HG02884 (cell line): ENCODE results near the gene GUK1.

ENCODE experiments used
- ATAC-seq: cut with Tn5 transposase; IDR thresholded peaks from one replicate; pipeline ENCODE4 v1.9.1; 2021; ENCODE audit warnings: mild to moderate bottlenecking, moderate library complexity; ENCODE audit not compliant: unreplicated experiment

The GUK1 gene

GRCh38 chr1:228125185-228125584, 14.9 kb upstream of the GUK1 start:
- ATAC-seq, result no peak

GRCh38 chr1:228131766-228132165, 8.3 kb upstream of the GUK1 start:
- no peak for ATAC-seq

- ATAC-seq, result no peak
These were observed 5.5 kb upstream of the GUK1 start for GRCh38 chr1:228134591-228134990.

GRCh38 chr1:228136901-228137300, 3.2 kb upstream of the GUK1 start:
- no peak for ATAC-seq

- no peak for ATAC-seq
These were observed 611 bp upstream of the GUK1 start for GRCh38 chr1:228139406-228139930.

GRCh38 chr1:228140724-228141225, 696 bp downstream of the GUK1 start:
- no peak for ATAC-seq

- no peak for ATAC-seq
These were observed 1.4 kb downstream of the GUK1 start for GRCh38 chr1:228141226-228142044.

- no peak for ATAC-seq
These were observed 2.1 kb downstream of the GUK1 start for GRCh38 chr1:228142155-228142691.

- no peak for ATAC-seq
These were observed 2.6 kb downstream of the GUK1 start for GRCh38 chr1:228142701-228143136.

- no peak for ATAC-seq
These were observed 3.6 kb downstream of the GUK1 start for GRCh38 chr1:228143480-228144192.

GRCh38 chr1:228144193-228144992, 4.3 kb downstream of the GUK1 start:
- ATAC-seq, result no peak

- ATAC-seq, result no peak
These were observed 4.9 kb downstream of the GUK1 start for GRCh38 chr1:228144993-228145343.

GRCh38 chr1:228145463-228146416, 5.7 kb downstream of the GUK1 start:
- no peak for ATAC-seq

GRCh38 chr1:228146417-228147150, 6.5 kb downstream of the GUK1 start:
- no peak for ATAC-seq

- no peak for ATAC-seq
These were observed 7.1 kb downstream of the GUK1 start for GRCh38 chr1:228147151-228147693.

GRCh38 chr1:228147768-228148167, 7.7 kb downstream of the GUK1 start:
- ATAC-seq, result no peak

- no peak for ATAC-seq
These were observed 8.2 kb downstream of the GUK1 start for GRCh38 chr1:228148196-228148861.

GRCh38 chr1:228148935-228149405, 8.9 kb downstream of the GUK1 start:
- no peak for ATAC-seq
